ENCODE data around the gene SPRED3.

SPRED3 gene

GRCh38 chr19:38402967-38403674 is 14.6 kb downstream of the SPRED3 start, which contains the start of gene FAM98C:
Gene FAM98C (plus strand): TSS chr19:38403093. CDS start chr19:38403154, 61 bp downstream.
- Histone ChIP-seq H3K4me1 (ENCODE audit: insufficient read depth, low read length) (peaks cover 20% of the 10 kb centered on the region), H3K36me3 (ENCODE audit: insufficient read depth, low read length) (peaks cover 19% of the 10 kb centered on the region), H2AFZ (ENCODE audit: low read depth, low read length) (peak within 1 kb of the TSS; percentile 99), H3K4me3 (ENCODE audit: low read depth in 1 of 2, low read length in 2 of 2) (peak within 1 kb of the TSS; percentile 63 to 95), H3K79me2 (ENCODE audit: insufficient read depth, low read length) (peaks cover 10% of the 10 kb centered on the region; the same call in 1 of the 2 replicates), H4K20me1 (ENCODE audit: insufficient read depth, low read length) (no peaks in the 10 kb centered on the region), H3K27me3 (ENCODE audit: insufficient read depth, low read length, poor library complexity) (no peaks in the 10 kb centered on the region), H3K4me2 (ENCODE audit: insufficient read depth, low read length) (peak within 1 kb of the TSS; percentile 99), H3K9me3 (ENCODE audit: insufficient read depth, low read length, severe bottlenecking) (no peaks in the 10 kb centered on the region), H3K27ac (ENCODE audit: low read length) (peak within 1 kb of the TSS; percentile 76), H3K9ac (ENCODE audit: low read depth, low read length) (peak within 1 kb of the TSS; percentile 91)
- no peak for TF ChIP-seq EZH2 (IDR thresholded peaks at IDR 0.05; ENCODE audit: borderline replicate concordance, low read depth, low read length, severe bottlenecking)
- peak; percentile 91 for TF ChIP-seq CTCF (IDR thresholded peaks at IDR 0.05; ENCODE audit: borderline replicate concordance, extremely low read depth, low read length, poor library complexity, severe bottlenecking)
- DNase-seq (peak; percentile 97), ATAC-seq (ENCODE audit: insufficient read depth, low read depth) (peak; percentile 96)

GRCh38 chr19:38404858-38405257 is 16.4 kb downstream of the SPRED3 start:
- H3K4me2 ChIP-seq (ENCODE audit: insufficient read depth, low read length), result no peak overlapping the region
- H3K27me3 ChIP-seq (ENCODE audit: insufficient read depth, low read length, poor library complexity), result no peaks in the 10 kb centered on the region
- ATAC-seq (ENCODE audit: insufficient read depth, low read depth) (no peak), DNase-seq (no peak)
- TF ChIP-seq EZH2 (IDR thresholded peaks at IDR 0.05; ENCODE audit: borderline replicate concordance, low read depth, low read length, severe bottlenecking), result no peak
- no peak for TF ChIP-seq CTCF (IDR thresholded peaks at IDR 0.05; ENCODE audit: borderline replicate concordance, extremely low read depth, low read length, poor library complexity, severe bottlenecking)
- no peaks in the 10 kb centered on the region for H4K20me1 ChIP-seq (ENCODE audit: insufficient read depth, low read length)
- H3K79me2 ChIP-seq (ENCODE audit: insufficient read depth, low read length), result peaks cover 10% of the 10 kb centered on the region; the same call in 1 of the 2 replicates
- H3K4me1 ChIP-seq (ENCODE audit: insufficient read depth, low read length), result peaks cover 20% of the 10 kb centered on the region
- H3K27ac ChIP-seq (ENCODE audit: low read length), result no peak overlapping the region
- peaks cover 19% of the 10 kb centered on the region for H3K36me3 ChIP-seq (ENCODE audit: insufficient read depth, low read length)
- 0 out of 2 replicates have a peak overlapping the region, but pooled peaks have one; percentile 18 for H3K9ac ChIP-seq (ENCODE audit: low read depth, low read length)
- H2AFZ ChIP-seq (ENCODE audit: low read depth, low read length), result no peak overlapping the region
- no peak overlapping the region for H3K4me3 ChIP-seq (ENCODE audit: low read depth in 1 of 2, low read length in 2 of 2)
- H3K9me3 ChIP-seq (ENCODE audit: insufficient read depth, low read length, severe bottlenecking), result no peaks in the 10 kb centered on the region

GRCh38 chr19:38405276-38405675 is 16.8 kb downstream of the SPRED3 start:
- H3K27ac ChIP-seq (ENCODE audit: low read length), result no peak overlapping the region
- DNase-seq (no peak), ATAC-seq (ENCODE audit: insufficient read depth, low read depth) (no peak)
- H3K36me3 ChIP-seq (ENCODE audit: insufficient read depth, low read length), result peaks cover 19% of the 10 kb centered on the region
- H3K4me1 ChIP-seq (ENCODE audit: insufficient read depth, low read length), result peaks cover 20% of the 10 kb centered on the region
- peaks cover 10% of the 10 kb centered on the region; the same call in 1 of the 2 replicates for H3K79me2 ChIP-seq (ENCODE audit: insufficient read depth, low read length)
- H3K27me3 ChIP-seq (ENCODE audit: insufficient read depth, low read length, poor library complexity), result no peaks in the 10 kb centered on the region
- H2AFZ ChIP-seq (ENCODE audit: low read depth, low read length), result no peak overlapping the region
- no peak overlapping the region for H3K4me2 ChIP-seq (ENCODE audit: insufficient read depth, low read length)
- no peaks in the 10 kb centered on the region for H3K9me3 ChIP-seq (ENCODE audit: insufficient read depth, low read length, severe bottlenecking)
- H3K4me3 ChIP-seq (ENCODE audit: low read depth in 1 of 2, low read length in 2 of 2), result no peak overlapping the region
- H3K9ac ChIP-seq (ENCODE audit: low read depth, low read length), result no peak overlapping the region
- H4K20me1 ChIP-seq (ENCODE audit: insufficient read depth, low read length), result no peaks in the 10 kb centered on the region
- TF ChIP-seq EZH2 (IDR thresholded peaks at IDR 0.05; ENCODE audit: borderline replicate concordance, low read depth, low read length, severe bottlenecking) (no peak), CTCF (IDR thresholded peaks at IDR 0.05; ENCODE audit: borderline replicate concordance, extremely low read depth, low read length, poor library complexity, severe bottlenecking) (no peak)

All from DND-41 (cell line).